GM23338 (cell line): ENCODE results near the gene SKIC2. TPM values are rescaled to one million over a fixed set of nuclear protein-coding genes. Genes with fewer than 3 reads are reported as not detected.

Experiments used
- ATAC-seq: fragments of 200-7000 bp; cut with Tn5 transposase; 3 replicates; pipeline ENCODE4 v1.9.1; 2020
- DNase-seq: peaks from one replicate; pipeline ENCODE4 v3.0.0-alpha.2; 2015; ENCODE audit warnings: low spot score
- H2AFZ ChIP-seq: fragments of 200-600 bp; sonication (generic); 2 replicates; pipeline ENCODE4 v1.8.0; 2016; ENCODE audit warnings: antibody characterized with exemption, mild to moderate bottlenecking, moderate library complexity
- H3F3A ChIP-seq: fragments of 200-600 bp; sonication (generic); replicated peaks from 2 replicates; pipeline ENCODE4 v1.8.0; 2017; ENCODE audit warnings: antibody characterized with exemption, mixed run types, low read depth
- H3K27ac ChIP-seq: fragments of 200-600 bp; sonication (generic); 2 replicates; pipeline ENCODE4 v1.6.1; 2016; ENCODE audit warnings: low read depth
- H3K27me3 ChIP-seq: fragments of 200-600 bp; sonication (generic); 2 replicates; pipeline ENCODE4 v1.8.0; 2016; ENCODE audit warnings: mild to moderate bottlenecking, mixed run types, moderate library complexity; ENCODE audit not compliant: insufficient read depth
- H3K36me3 ChIP-seq: fragments of 200-600 bp; sonication (generic); 2 replicates; pipeline ENCODE4 v1.8.0; 2016; ENCODE audit warnings: mild to moderate bottlenecking; ENCODE audit not compliant: insufficient read depth
- H3K4me1 ChIP-seq: fragments of 200-600 bp; sonication (generic); 2 replicates; pipeline ENCODE4 v1.8.0; 2016; ENCODE audit warnings: mild to moderate bottlenecking, moderate library complexity; ENCODE audit not compliant: insufficient read depth
- H3K4me2 ChIP-seq: fragments of 200-600 bp; sonication (generic); 2 replicates; pipeline ENCODE4 v1.7.1; 2017; ENCODE audit warnings: mixed run types
- H3K4me3 ChIP-seq: fragments of 200-600 bp; sonication (generic); 2 replicates; pipeline ENCODE4 v1.6.1; 2016; ENCODE audit warnings: mixed run types
- H3K79me2 ChIP-seq: fragments of 200-600 bp; sonication (generic); replicated peaks from 2 replicates; pipeline ENCODE4 v1.8.0; 2017; ENCODE audit warnings: mild to moderate bottlenecking; ENCODE audit not compliant: insufficient read depth
- H3K9me2 ChIP-seq: fragments of 200-600 bp; sonication (generic); 2 replicates; pipeline ENCODE4 v1.8.0; 2017; ENCODE audit not compliant: insufficient read depth
- H4K20me1 ChIP-seq: fragments of 200-600 bp; sonication (generic); replicated peaks from 2 replicates; pipeline ENCODE4 v1.8.0; 2017; ENCODE audit warnings: mild to moderate bottlenecking; ENCODE audit not compliant: insufficient read depth
- H3K27ac Mint-ChIP-seq: 2 replicates; pipeline ENCODE4 v1.8.0; 2020; ENCODE audit warnings: inconsistent platforms, mild to moderate bottlenecking, moderate library complexity, mixed read lengths
- H3K27me3 Mint-ChIP-seq: 3 replicates; pipeline ENCODE4 v1.8.0; 2022; ENCODE audit warnings: low read depth, mild to moderate bottlenecking, moderate library complexity, mixed read lengths, inconsistent platforms; ENCODE audit not compliant: insufficient read depth, poor library complexity
- H3K36me3 Mint-ChIP-seq: 3 replicates; pipeline ENCODE4 v1.8.0; 2021; ENCODE audit warnings: low read depth, mild to moderate bottlenecking, inconsistent platforms, moderate library complexity, mixed read lengths
- H3K4me1 Mint-ChIP-seq: 3 replicates; pipeline ENCODE4 v1.8.0; 2020; ENCODE audit warnings: mild to moderate bottlenecking, inconsistent platforms, mixed read lengths
- H3K4me3 Mint-ChIP-seq: 3 replicates; pipeline ENCODE4 v1.8.0; 2021; ENCODE audit warnings: moderate library complexity, mild to moderate bottlenecking, inconsistent platforms, mixed read lengths
- H3K9me3 Mint-ChIP-seq: 3 replicates; pipeline ENCODE4 v1.8.0; 2020; ENCODE audit warnings: moderate library complexity, mild to moderate bottlenecking, inconsistent platforms, mixed read lengths
- CREB1 ChIP-seq: fragments of 250-450 bp; sonication (Bioruptor Pico); IDR thresholded peaks from 2 replicates; pipeline ENCODE4 v1.5.0; 2020; ENCODE audit warnings: low read depth, mild to moderate bottlenecking, moderate library complexity
- ETS1 ChIP-seq: IDR thresholded peaks from 2 replicates; pipeline ENCODE4 v1.6.1; 2016; ENCODE audit warnings: antibody characterized with exemption
- EZH2 ChIP-seq: fragments of 200-600 bp; sonication (generic); IDR thresholded peaks from one replicate; pipeline ENCODE4 v1.8.0; 2017; ENCODE audit warnings: antibody characterized with exemption, mild to moderate bottlenecking, low read depth; ENCODE audit not compliant: unreplicated experiment
- EZH2phosphoT487 ChIP-seq: fragments of 200-600 bp; sonication (generic); IDR thresholded peaks from one replicate; pipeline ENCODE4 v1.8.1; 2018; ENCODE audit warnings: antibody characterized with exemption; ENCODE audit not compliant: unreplicated experiment
- JUNB ChIP-seq: IDR thresholded peaks from one replicate; pipeline ENCODE4 v1.6.1; 2016; ENCODE audit warnings: antibody characterized with exemption; ENCODE audit not compliant: unreplicated experiment
- NANOG ChIP-seq: IDR thresholded peaks from 2 replicates; pipeline ENCODE4 v1.6.1; 2016; ENCODE audit warnings: antibody characterized with exemption, borderline replicate concordance
- POLR2AphosphoS5 ChIP-seq: IDR thresholded peaks from 2 replicates; pipeline ENCODE4 v1.6.1; 2016; ENCODE audit warnings: antibody characterized with exemption, low read depth
- STAT1 ChIP-seq: IDR thresholded peaks from one replicate; pipeline ENCODE4 v1.6.1; 2016; ENCODE audit warnings: antibody characterized with exemption; ENCODE audit not compliant: unreplicated experiment
- ZNF114 ChIP-seq: fragments of 250-450 bp; sonication (Bioruptor Pico); IDR thresholded peaks from 2 replicates; pipeline ENCODE4 v1.5.0; 2020; ENCODE audit warnings: mild to moderate bottlenecking, moderate library complexity
- ZNF331 ChIP-seq: fragments of 250-450 bp; sonication (Bioruptor Pico); IDR thresholded peaks from 2 replicates; pipeline ENCODE4 v1.5.0; 2020; ENCODE audit warnings: low read depth, mild to moderate bottlenecking, moderate library complexity
- polyA plus RNA-seq: library from polyadenylated mRNA; unstranded; fragments of >200 nt; fragmentation: Nextera tagmentation; extraction: Ambion mirVana; gene quantifications from 2 replicates; pipeline ENCODE4 v1.2.1, GENCODE V29; 2016
- total RNA-seq: library from RNA; depleted of rRNA; stranded (reverse); fragments of >200 nt; shearing (Covaris generic); gene quantifications from 2 replicates; pipeline ENCODE4 v1.2.3, GENCODE V29; 2014
- TF ChIP-seq, protein P1 (sequence below), 2 experiments: fragments of 200-600 bp in 1 of 2; sonication (generic) in 1 of 2; conservative IDR thresholded peaks; 2 replicates each; pipeline versions ENCODE4 v1.5.1 to v1.6.1; 2016 to 2017; ENCODE audit warnings: antibody characterized with exemption in 2 of 2, low read depth in 2 of 2, mild to moderate bottlenecking in 2 of 2, moderate library complexity in 1 of 2
- TF ChIP-seq, protein P2 (sequence below): IDR thresholded peaks from one replicate; pipeline ENCODE4 v1.6.1; 2018; ENCODE audit warnings: antibody characterized with exemption; ENCODE audit not compliant: unreplicated experiment

The SKIC2 gene
- total and polyA plus RNA-seq, 2 experiments from 2014 or later: 21.6 to 47.2 TPM

DNA sequence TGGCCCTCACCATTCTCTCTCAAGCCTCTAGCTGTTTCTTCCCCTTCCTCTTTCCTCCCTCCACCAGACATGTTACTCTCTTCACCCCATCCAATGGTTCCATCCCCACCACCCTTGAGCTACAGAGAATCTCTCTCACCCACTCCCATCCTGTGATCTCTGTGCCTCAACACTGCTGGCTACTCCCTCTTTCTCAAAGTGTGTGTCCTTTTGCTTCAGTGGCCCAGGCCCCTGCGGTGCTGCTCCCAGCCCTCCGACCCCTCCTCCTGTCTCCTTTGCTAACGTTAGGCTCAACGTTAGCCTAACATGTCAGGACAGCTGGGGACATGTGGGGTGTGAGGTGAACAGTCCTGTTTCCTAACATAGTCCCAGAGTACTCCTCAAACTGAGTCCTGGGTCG is 6.1 kb upstream of the SKIC2 start:
- no peak overlapping the region for H3K4me3 Mint-ChIP-seq
- Histone ChIP-seq H4K20me1 (no peaks in the 10 kb centered on the region; the same call in 1 of the 2 replicates), H3K4me2 (no peak overlapping the region), H3K27ac (no peak overlapping the region), H3K4me1 (peaks cover 5% of the 10 kb centered on the region; the same call in 1 of the 2 replicates), H3K36me3 (peaks cover 21% of the 10 kb centered on the region), H3K4me3 (no peak overlapping the region), H3F3A (0 out of 2 replicates have a peak, but pooled peaks cover 6% of the 10 kb centered on the region), H3K27me3 (no peaks in the 10 kb centered on the region), H3K79me2 (peaks cover 11% of the 10 kb centered on the region), H2AFZ (no peak overlapping the region), H3K9me2 (no peaks in the 10 kb centered on the region)
- no peaks in the 10 kb centered on the region for H3K9me3 Mint-ChIP-seq
- ATAC-seq (no peak), DNase-seq (no peak)
- H3K4me1 Mint-ChIP-seq: peaks cover 4% of the 10 kb centered on the region; the same call in 2 of the 3 replicates
- H3K27ac Mint-ChIP-seq: no peak overlapping the region
- peaks cover 49% of the 10 kb centered on the region for H3K36me3 Mint-ChIP-seq
- peaks cover 8% of the 10 kb centered on the region for H3K27me3 Mint-ChIP-seq
- TF ChIP-seq, protein P1, sequence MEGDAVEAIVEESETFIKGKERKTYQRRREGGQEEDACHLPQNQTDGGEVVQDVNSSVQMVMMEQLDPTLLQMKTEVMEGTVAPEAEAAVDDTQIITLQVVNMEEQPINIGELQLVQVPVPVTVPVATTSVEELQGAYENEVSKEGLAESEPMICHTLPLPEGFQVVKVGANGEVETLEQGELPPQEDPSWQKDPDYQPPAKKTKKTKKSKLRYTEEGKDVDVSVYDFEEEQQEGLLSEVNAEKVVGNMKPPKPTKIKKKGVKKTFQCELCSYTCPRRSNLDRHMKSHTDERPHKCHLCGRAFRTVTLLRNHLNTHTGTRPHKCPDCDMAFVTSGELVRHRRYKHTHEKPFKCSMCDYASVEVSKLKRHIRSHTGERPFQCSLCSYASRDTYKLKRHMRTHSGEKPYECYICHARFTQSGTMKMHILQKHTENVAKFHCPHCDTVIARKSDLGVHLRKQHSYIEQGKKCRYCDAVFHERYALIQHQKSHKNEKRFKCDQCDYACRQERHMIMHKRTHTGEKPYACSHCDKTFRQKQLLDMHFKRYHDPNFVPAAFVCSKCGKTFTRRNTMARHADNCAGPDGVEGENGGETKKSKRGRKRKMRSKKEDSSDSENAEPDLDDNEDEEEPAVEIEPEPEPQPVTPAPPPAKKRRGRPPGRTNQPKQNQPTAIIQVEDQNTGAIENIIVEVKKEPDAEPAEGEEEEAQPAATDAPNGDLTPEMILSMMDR (conservative IDR thresholded peaks at IDR 0.05; ENCODE audit: low read depth in 2 of 2): no peak
- no peak for TF ChIP-seq STAT1
- no peak for TF ChIP-seq EZH2phosphoT487

- Histone ChIP-seq H3K4me3 (no peak overlapping the region), H3K4me2 (no peak overlapping the region), H3K9me2 (no peaks in the 10 kb centered on the region), H3K27ac (no peak overlapping the region), H2AFZ (no peak overlapping the region), H4K20me1 (no peaks in the 10 kb centered on the region; the same call in 1 of the 2 replicates), H3K4me1 (peaks cover 10% of the 10 kb centered on the region; the same call in 1 of the 2 replicates), H3K36me3 (peaks cover 21% of the 10 kb centered on the region), H3F3A (0 out of 2 replicates have a peak, but pooled peaks cover 6% of the 10 kb centered on the region), H3K27me3 (no peaks in the 10 kb centered on the region), H3K79me2 (peaks cover 21% of the 10 kb centered on the region)
- no peak overlapping the region for H3K27ac Mint-ChIP-seq
- H3K4me1 Mint-ChIP-seq: peaks cover 8% of the 10 kb centered on the region
- H3K27me3 Mint-ChIP-seq: peaks cover 4% of the 10 kb centered on the region
- peaks cover 54% of the 10 kb centered on the region for H3K36me3 Mint-ChIP-seq
- ATAC-seq: no peak
- no peaks in the 10 kb centered on the region for H3K9me3 Mint-ChIP-seq
- no peak for DNase-seq
- no peak overlapping the region for H3K4me3 Mint-ChIP-seq
- TF ChIP-seq POLR2AphosphoS5: no peak
- TF ChIP-seq, protein P2, sequence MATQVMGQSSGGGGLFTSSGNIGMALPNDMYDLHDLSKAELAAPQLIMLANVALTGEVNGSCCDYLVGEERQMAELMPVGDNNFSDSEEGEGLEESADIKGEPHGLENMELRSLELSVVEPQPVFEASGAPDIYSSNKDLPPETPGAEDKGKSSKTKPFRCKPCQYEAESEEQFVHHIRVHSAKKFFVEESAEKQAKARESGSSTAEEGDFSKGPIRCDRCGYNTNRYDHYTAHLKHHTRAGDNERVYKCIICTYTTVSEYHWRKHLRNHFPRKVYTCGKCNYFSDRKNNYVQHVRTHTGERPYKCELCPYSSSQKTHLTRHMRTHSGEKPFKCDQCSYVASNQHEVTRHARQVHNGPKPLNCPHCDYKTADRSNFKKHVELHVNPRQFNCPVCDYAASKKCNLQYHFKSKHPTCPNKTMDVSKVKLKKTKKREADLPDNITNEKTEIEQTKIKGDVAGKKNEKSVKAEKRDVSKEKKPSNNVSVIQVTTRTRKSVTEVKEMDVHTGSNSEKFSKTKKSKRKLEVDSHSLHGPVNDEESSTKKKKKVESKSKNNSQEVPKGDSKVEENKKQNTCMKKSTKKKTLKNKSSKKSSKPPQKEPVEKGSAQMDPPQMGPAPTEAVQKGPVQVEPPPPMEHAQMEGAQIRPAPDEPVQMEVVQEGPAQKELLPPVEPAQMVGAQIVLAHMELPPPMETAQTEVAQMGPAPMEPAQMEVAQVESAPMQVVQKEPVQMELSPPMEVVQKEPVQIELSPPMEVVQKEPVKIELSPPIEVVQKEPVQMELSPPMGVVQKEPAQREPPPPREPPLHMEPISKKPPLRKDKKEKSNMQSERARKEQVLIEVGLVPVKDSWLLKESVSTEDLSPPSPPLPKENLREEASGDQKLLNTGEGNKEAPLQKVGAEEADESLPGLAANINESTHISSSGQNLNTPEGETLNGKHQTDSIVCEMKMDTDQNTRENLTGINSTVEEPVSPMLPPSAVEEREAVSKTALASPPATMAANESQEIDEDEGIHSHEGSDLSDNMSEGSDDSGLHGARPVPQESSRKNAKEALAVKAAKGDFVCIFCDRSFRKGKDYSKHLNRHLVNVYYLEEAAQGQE: no peak
- no peak for TF ChIP-seq EZH2
- TF ChIP-seq ETS1: no peak
- TF ChIP-seq JUNB: no peak
- TF ChIP-seq NANOG: no peak
- no peak for TF ChIP-seq ZNF114 (CRISPR knock-in tag)
- TF ChIP-seq EZH2phosphoT487: no peak
- TF ChIP-seq, protein P1 (conservative IDR thresholded peaks at IDR 0.05; ENCODE audit: low read depth in 2 of 2): no peak
- no peak for TF ChIP-seq ZNF331
- TF ChIP-seq CREB1 (CRISPR knock-in tag): no peak
- no peak for TF ChIP-seq STAT1
Observed at GRCh38 chr6:31954511-31954910, 4.5 kb upstream of the SKIC2 start.
